NCI-H446 treated with DMSO at 0.1 percent for 48 hours (cell line): ENCODE measurements around the gene DIPK1B.

Source experiments
- DNase-seq: peaks from one replicate; lab custom pipeline; 2025; lab: John Stamatoyannopoulos, UW

Gene DIPK1B

DNA sequence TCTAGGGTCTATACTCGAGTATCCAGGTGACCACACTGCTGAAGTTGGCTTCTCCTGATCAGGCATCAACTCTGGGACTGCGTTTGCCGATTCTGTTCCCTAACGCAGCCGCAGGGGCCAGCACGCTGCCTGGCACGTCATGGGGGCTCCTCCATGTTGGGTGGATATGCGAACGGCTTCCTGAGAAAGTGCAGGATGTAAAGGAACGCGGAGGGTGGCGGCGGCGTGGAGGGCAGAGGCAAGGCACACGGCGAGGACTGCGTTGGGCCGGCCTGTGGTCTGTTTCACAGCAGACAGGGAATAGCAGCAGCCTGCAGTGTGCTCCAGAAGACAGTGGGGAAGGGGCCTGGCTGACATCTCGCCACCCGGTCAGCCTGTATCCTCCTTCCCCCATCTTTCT, 26.6 kb downstream of the DIPK1B start:
- DNase-seq, result no peak

DNA sequence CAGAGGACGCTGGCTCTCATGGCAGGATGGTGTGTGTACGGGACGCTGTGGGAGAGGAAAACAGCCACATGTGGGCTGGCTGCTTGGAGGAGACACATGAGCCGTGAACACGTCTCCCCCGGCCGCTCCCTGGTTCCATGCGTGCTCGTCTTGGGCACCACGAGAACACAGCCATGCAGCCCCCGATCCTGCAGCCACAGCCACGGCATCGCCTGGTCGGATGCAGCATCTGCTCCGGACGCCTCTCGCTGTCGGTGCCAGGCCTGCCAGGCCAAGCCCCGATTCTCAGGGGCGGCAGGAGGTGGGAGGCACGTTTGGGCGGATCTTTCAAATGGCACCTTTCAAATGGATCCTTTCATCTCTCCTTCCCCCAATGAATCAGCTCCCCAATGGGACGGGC, 27.1 kb downstream of the DIPK1B start:
- no peak for DNase-seq

DNA sequence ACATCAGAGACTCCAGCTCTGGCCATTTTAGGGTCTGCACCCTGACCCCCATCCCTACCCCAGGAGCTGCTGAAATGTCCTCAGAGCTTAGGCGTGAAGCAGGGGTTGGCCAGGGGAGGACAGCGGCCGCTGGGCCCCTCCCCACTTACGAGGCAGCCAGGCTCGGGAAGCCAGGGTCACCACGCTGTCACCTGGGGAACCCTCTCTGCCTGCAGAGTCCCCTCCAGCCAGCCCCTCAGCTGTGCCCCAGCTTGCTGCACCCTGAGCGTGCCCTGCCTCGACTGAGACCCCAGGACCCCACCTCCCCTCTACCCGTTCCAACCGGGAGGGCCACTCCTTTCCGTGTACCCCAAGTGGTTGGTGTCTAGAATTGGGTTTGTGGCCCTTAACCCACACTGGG, 27.7 kb downstream of the DIPK1B start:
- DNase-seq, result no peak

DNA sequence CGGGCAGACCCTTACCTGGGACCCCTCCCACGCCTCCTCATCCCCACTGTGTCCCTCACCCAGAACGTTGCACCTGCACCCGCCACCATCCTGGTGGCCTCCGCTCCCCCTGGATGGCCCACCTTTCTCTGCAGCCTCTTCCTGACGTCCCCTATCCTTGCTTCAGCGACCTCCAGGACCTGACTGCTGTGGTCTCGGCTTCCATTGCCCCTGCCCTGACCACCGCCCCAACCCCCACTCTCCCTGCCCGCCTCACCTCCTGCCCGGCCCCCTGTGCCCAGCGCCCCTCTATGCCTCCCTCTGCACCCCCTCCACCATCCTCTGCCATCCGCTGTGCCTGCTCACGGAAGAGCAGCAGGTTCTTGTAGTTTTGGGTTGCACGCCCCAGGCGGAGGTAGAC, 28.1 kb downstream of the DIPK1B start:
- DNase-seq, result no peak

DNA sequence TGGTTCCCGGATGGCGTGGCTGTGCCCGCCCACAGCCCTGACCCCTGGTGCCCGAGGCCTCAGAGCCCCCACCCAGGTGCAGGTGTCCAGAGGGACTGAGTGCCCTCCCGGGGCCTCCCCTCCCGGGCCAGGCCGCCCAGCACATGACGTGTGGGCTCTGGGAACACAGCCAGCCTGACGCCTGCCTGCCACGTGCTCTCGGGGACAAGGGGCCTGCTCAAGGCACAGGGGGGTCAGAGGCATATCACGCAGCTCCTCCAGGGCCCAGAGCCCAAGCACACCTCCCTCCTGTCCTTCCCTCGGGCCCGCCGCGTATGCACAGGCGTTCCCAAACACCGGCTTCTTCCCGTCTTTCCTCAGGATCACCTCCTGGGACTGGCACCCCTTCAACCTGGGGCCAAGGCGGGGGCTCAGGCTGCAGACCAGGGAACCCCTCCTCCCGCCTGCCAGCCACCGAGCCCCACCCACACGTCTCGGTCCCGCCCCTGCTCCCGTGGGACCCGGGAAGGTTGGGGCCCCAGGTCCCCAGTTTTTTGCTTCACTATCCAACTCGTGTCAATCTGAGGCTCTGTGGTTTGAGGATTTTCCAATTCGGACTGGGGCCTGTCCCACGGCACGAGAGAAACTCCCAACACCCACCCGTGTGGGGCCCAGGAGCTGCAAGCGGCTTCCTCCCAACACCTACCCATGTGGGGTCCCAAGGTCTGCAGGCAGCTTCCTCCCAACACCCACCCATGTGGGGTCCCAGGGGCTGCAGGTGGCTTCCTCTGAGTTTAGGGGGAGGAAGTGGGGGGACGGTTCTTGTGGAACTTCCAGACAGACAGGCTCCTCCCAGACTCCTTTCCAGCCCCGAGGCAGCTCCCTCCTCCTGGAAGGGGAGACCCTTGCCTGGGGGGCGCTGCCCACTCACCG, 28.9 kb downstream of the DIPK1B start:
- DNase-seq, result no peak

DNA sequence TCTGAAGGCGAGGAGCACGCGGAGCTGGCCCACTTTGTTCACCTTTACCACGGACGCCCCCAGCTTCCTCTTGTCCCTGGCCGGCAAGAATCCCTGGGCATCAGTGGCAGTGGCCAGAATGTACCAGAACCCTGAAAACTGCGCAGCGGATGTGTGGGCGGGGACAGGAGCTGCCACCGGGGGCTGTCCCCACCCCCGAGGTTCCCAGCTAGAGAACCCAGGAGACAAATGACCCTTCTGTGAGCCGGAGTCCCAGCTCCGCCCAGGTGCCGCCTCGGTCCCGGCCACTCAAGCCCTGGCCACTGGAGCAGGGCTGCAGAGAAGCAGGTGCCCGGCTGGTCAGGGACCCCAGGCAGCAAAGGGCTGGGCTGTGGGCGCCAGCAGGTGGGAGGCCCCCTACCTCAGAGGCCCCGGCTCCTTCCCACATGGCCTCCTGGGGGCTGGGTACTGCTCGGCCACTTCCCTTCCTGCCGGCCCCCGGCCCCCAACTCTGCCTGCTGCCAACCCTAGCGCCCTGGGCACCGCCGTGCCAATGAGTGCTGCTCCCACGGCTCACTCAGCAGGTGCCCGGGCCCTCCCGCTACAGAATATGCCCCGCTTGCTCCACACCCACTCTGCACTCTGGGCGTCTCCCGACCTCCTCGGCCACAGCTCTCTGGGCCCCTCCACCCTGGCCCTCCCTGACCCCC, 29.7 kb downstream of the DIPK1B start:
- DNase-seq, result no peak

DNA sequence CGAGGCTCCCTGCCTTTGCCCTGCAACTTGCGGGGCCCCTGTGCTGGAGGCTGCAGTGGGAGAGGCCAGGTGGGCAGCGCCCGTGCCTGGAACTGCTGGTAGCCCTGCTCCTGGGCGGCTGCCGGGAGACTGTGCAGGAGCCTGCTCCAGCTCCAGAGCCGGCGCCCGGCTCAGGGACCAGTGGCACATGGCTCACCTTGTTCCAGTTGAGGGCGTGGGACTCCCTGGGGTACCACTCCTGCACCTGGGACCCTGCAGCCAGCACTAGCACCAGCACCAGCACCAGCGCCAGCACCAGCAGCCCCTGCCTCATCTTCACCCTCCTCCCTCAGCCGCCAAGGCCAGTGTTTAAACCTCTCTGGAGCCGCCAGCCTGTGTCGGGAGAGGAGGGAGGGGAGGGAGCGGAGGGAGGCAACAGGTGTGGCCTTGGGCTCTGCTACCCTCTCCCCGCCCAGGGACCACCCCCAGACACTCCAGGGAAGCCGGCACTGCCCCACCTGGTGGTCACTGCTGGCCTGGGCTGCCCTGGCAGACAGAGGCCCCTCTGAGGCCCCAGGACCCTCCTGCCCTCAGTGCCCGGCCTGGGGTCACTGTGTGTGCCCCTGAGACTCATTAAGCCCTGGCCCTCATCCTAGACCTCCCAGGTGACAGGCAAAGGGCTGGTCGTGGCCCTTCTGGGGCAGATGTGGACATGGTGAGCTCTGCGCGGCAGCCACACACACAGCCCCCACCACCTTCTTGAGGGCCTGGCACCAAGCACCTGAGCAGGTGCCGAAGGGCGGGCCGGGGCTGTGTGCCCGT, 30.4 kb downstream of the DIPK1B start, which contains the start of gene LCN10:
TSS of gene LCN10 (minus strand) at position 350 of the 801 bp plus-strand sequence. CDS start at position 313, 37 bp downstream.
- DNase-seq, result no peak

DNA sequence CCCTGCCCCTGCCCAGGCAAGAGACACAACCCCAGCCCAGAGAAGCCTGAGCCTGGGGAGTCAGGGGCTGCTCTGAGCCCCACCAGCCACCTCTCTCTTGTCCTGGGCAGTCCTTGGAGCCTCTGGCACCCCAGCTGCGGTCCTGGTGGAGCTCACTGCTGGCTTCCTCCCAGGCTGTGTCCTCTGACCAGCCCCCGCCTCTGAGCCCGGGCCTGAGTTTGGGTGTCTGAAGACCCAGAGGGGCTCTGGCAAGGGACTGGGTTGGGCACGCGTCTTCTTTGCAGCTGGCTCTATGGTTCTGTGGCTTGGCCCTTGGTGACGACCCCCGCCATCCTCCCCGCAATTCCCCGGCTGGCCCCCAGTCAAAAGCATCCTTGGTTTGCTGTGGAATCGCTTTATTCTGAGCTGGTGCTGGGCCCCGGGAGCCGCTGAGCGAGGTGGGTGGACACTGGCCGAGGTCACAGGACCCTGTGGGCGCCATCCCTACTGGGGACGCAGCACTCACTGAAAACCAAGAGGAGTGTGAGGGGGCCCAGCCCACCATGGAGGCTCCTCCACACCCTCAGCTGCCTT, 31.4 kb downstream of the DIPK1B start:
- no peak for DNase-seq

DNA sequence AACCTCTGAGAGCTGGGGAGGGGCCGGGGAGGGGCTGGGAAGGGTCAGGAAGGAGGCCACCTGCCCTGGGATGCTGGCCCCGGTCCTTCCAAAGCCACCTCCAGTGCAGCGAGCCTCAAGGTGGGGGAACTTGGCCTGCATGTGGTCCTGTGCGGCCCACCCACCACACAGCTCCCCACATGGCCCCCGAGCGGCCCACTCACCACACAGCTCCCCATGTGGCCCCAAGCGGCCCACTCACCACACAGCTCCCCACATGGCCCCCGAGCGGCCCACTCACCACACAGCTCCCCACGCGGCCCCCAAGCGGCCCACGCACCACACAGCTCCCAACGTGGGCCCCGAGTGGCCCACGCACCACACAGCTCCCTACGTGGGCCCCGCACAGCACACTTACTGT, 32.4 kb downstream of the DIPK1B start:
- DNase-seq, result no peak

DNA sequence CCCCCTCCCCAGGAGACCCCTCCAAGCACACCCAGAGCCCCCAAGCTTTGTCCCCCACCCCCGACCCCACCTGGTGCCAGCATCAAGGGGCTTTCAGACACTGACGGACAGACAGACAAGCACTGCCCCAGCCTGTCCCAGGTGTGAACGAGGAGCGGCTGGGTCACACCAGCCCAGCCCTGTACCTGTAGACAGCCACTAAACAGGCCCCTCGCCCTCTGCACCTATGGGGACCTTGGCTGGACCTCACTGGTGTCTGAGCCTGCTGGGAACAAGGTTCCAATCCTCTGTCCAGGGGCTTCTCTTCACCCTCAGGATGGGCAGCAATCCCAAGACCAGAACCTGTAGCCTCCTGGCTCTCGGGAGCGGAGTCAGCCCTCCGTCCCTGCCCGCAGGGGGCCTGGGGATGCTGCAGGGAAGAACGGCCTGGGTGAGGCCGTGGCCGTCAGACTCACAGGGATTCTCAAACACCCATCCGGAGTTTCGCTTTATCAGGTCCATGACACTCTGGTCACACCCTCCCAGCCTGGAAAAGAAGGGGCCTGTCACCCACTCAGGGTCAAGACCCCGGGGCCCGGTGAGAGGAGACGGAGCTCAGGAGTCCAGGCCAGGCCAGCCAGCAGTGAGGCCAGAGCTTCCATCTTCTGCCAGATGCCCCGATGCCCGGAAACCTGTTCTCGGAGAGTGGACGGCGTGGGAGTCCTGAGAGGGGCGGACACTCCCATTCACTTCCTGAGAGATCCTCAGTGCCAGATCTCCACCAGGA, 33.2 kb downstream of the DIPK1B start:
- no peak for DNase-seq

DNA sequence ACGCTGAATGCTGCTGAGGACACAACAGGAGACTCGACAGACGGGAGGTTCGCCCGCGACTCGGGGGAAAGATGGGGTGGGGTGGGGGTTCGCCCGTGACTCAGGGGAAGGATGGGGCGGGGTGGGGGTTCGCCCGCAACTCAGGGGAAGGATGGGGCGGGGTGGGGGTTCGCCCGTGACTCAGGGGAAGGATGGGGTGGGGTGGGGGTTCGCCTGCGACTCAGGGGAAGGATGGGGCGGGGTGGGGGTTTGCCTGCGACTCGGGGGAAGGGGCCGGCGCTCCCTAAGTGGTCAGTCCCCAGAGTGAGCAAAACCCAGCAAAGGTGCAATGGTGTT, 33.8 kb downstream of the DIPK1B start:
- DNase-seq, result no peak

DNA sequence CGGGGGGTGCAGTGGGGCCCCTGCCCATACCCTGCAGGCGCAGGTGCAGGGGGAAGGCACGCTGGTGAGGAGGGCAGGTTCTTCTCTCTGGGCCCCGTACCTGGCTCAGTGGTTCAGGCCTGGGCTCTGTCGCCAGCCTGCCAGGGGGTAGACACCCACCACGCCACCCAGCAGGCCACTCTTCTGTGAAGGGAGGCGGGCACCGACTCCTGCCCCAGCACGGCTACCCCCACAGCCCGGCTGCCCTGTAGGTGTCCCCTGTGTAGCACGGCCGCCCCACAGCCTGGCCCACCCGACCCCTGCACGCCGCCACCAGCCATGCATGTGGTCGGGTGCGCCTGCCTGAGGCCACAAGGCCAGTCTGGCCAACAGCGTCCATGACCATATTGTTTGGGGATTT, 34.2 kb downstream of the DIPK1B start:
- no peak for DNase-seq

DNA sequence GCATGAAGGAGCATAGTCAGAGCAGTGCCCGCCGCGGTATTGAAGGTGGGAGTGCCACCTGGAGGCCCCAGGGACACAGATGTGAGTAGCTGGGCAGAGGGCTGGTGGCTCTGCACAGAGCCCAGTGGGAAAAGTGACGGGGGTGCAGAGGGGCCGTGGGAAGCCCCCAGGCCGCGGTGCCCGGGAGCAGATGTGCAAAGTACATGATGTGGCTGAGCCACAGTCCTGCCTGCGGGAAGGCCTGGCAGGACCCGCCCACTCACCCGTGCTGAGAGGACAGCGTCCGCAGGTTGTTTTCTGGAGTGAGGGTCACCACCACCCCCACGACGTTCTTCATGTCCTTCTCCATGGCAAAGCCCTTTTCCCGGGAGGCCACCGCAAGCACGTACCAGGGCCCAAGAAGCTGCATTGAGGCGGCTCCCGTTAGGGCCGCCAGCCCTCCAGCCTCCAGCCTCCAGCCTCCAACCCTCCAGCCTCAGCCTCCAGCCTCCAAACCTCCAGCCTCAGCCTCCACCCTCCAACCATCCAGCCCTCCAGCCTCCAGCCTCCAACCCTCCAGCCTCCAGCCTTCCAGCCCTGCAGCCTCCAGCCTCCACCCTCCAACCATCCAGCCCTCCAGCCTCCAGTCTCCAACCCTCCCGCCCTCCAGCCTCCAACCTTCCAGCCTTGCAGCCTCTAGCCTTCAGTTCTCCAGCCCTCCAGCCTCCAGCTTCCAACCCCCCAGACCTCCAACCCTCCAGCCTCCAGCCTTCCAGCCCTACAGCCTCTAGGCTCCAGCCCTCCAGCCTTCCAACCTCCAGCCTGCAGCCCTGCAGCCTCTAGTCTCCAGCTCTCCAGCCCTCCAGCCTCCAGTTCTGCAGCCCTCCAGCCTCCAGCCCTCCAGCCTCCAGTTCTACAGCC, 35.0 kb downstream of the DIPK1B start:
- no peak for DNase-seq

DNA sequence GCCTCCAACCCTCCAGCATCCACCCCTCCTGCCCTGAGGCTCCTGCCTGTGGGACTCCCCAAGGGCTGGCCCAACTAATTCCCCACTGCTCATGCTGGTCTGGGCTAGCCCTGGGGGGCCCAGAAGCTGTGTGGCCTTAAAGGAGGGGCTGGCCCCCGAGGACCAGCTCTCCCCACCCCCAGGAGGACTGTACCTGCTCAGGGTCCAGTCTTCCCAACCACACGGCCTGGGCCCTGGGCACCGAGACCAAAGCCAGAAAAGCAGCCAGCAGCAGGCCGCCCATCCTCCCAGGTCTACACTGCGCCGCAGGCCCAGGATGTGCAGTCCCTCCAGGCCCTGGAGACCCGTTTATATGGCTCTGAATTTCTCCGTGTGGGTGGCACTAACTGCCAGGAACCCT, 35.8 kb downstream of the DIPK1B start, which contains the start of gene LCN6:
TSS of gene LCN6 (minus strand) at position 325 of the 400 bp plus-strand sequence. CDS start at position 283, 42 bp downstream.
- no peak for DNase-seq

DNA sequence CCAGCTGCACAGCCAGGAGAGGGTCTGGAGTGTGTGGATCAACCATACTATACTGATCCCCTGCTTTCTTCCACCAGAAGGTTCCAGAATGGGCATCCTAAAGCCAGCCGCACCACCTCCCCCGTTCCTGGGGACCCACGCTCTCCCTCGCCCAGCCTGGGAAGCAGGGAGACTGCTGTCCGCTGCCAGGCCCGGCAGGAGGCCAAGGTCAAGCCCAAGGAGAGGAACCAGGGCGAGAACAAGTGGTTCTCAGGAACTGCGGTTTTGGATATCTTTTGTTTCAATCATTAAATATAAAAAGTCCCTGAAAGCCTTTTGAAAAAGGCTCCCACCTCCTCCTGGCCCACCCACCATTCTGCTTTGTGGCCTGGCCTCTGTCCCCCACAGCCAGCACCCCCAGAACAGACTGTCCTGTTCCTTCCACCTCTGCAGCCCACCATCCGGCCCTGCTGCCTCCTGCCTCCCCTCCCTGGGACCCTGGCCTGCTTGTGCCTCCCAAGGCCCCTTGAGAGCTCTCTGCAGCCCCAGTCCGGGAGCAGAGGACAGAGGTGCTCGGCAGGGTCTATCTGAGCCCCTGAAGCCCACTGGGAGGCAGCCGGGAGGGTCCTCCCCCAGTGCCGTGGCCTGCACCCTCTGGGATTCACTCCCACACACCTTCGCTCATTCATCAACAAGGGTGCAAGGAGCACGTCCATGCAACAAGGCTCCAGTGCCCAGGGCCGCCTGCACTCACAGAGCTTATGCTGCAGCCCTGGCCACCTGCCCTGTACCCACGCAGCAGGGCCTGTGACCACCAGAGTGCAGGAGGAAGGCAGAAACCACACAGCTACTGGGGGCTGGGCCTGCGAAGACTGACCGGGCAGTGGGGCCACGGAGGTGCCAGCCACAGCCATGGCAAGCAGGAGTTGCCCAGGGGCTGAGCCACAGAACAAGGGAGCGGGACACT, 36.6 kb downstream of the DIPK1B start:
- DNase-seq, result no peak

DNA sequence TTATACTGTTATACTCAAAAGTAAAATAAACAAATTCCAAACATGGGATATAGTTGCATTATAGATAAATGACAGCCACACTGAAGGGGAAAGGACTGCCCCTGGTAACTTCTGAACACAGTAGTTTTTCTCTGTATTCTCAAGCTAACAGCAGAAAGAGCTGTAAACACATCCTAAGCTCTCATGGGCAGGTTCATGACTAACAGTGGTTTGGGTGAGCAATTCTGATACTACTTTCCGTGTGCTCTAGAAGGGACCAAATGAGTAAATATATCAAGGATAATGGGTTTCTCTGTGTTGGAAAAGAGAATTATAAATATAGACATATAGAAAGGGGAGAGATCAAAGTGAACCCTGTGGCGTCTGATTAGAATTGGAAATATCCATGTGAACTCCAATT, 38.2 kb downstream of the DIPK1B start:
- no peak for DNase-seq

DNA sequence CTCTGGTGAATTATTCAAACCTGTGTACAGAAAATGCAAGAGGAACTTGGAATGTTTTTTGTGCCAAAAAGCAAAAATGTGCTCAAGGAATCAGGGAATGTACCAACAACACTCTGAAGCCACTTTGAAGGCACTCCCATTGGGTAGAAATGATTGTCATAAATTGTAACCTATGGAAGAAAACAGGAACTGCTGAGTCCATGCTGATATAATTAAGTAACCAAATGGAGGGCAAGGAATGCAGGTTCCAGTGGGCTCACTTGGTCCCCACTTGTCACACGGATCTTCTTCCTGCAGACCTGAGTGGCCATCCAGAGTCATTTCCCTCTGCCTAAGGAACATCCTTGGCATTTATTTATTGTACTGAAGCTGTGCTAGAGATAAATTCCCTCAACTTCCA, 38.9 kb downstream of the DIPK1B start:
- DNase-seq, result no peak

DNA sequence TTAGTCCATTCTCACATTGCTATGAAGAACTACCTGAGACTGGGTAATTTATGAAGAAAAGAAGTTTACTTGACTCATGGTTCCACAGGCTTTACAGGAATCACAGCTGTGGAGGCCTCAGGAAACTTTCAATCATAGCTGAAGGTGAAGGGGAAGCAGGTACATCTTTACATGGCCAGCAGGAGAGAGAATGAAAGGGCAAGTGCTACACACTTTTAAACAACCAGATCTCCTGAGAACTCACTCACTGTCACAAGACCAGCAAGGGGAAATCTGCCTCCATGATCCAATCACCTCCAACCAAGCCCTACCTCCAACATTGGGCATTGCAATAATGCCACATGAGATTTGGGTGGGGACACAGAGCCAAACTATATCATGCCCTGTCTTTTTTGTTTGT, 39.4 kb downstream of the DIPK1B start:
- DNase-seq, result no peak

DNA sequence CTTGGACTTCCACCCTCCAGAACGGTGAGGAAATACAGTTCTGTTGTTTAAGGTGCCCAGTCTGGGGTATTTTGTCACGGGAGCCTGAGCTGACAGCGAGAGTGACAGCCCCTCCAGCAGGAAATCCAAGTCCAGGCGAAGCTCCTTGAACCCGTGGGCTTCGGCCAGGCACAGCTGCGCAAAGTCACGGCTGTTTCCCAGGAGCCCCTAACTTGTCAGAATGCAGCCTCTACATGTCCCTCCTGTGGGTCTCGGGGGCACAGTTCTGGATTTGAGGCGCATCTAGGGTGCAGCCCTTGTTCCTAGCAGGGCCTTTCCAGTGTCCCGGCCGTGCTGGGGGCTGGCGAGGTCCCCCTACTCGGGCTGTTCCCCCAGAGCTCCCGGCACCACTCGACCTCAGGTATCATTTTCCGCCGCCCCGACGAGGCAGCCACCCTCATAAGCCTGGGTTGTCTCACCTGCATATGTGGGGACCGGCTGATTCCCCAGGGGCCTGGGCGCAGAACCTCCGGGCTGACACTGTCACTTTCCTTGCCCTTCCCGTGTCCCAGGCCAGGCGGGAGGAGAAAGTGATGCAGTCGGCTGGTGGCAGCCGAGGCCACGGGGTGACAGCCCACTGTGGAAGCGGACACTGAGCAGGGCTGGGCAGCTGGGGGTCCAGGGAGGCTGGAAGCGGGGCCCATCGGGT, 41.1 kb downstream of the DIPK1B start:
- DNase-seq, result no peak
